HUES48 (cell line): ENCODE measurements around the gene AKAP8.
A peak's percentile ranks its signal among the peaks of the same experiment; 100 is the strongest.

ENCODE experiments used
- H3K27ac ChIP-seq: one replicate; pipeline ENCODE4 v1.7.0; 2013; ENCODE audit warnings: low read depth, low read length, inconsistent platforms
- H3K27me3 ChIP-seq: 2 replicates; pipeline ENCODE4 v1.6.1; 2013; ENCODE audit warnings: mild to moderate bottlenecking, low read length; ENCODE audit not compliant: control insufficient read depth, insufficient read depth
- H3K36me3 ChIP-seq: 2 replicates; pipeline ENCODE4 v1.6.1; 2013; ENCODE audit warnings: low read length; ENCODE audit not compliant: control insufficient read depth, insufficient read depth
- H3K4me1 ChIP-seq: 2 replicates; pipeline ENCODE4 v1.6.1; 2013; ENCODE audit warnings: mild to moderate bottlenecking, low read length; ENCODE audit not compliant: control insufficient read depth, insufficient read depth
- H3K4me3 ChIP-seq: 2 replicates; pipeline ENCODE4 v1.5.1; 2013; ENCODE audit warnings: mild to moderate bottlenecking, low read depth, low read length
- H3K9ac ChIP-seq: 2 replicates; pipeline ENCODE4 v1.6.1; 2013; ENCODE audit warnings: mild to moderate bottlenecking, low read depth, low read length, moderate library complexity
- H3K9me3 ChIP-seq: 2 replicates; pipeline ENCODE4 v1.6.1; 2013; ENCODE audit warnings: low read length; ENCODE audit not compliant: control insufficient read depth, insufficient read depth

AKAP8 gene

DNA sequence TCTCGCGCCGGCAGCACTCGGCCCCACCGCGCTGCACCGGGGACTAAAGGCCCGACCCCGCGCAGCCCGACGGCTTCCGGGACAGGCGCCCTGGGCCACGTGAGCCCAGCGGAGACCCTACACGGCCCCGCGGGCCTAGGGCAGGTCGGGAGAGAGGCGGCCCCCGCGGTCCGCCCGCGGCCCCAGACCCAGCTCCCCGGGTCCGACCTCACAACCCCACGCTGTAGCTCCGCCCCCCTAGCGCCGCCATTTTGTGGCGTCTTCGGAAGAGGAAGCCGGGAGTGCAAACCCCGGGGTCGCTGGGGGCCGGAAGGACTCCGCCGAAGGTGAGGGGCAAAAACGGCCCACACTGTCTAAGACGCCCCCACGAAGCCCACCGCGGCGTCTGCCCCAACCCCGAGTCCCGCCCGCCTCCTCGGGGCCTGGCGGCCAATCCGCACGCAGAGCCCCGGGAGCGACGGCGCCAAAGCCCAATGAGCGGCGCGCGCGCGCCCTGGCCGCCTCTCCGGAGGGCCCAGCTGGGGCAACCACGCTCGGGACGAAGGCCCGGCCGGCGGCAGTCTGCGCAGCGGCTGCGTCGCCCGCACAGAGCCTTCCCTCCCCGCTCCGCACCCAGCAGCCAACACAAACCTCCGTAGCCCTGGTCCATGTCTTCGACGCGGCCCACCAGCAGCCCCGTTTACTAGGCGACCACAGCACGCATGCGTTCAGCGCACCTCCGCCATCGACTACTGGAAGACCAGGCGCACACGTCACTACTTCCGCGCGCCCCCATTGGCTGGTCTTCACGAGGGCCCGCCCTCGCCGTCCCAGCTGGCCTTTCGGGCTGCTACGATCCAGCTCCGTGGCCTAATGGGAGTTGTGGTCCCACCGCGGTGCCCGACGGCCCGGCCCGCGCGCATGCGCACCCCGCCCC is at the start of gene AKAP8:
TSS of gene AKAP8 (minus strand) at position 705 of the 916 bp plus-strand sequence. CDS start at position 649, 56 bp downstream.
- peak within 1 kb of the TSS; percentile 100 for H3K4me3 ChIP-seq

DNA sequence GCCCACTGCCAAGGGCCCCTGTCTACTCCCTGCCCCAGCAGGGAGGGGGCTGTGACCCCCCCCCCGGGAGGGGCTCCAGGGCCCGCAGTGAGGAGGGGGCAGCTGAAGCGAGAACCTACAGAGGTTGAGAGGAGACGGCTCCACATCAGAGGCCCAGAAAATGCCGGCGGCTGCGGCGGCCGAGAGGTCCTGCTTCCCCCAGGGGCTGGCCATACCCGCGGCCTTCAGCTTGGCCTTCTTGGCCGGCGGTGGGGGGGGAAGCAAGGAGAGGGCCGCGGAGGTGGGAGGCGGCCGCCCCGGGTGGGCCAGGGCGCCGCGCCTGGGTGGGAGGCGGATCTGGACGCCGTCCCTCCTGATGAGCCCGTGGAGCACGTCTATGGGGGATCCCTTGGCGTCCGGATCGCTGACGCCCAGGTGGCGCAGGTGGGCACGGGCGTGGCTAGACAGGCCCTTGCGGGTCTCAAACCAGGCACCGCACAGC is 48.4 kb upstream of the AKAP8 start:
- Histone ChIP-seq H3K9me3 (no peaks in the 10 kb centered on the region), H3K36me3 (peaks cover 44% of the 10 kb centered on the region), H3K9ac (no peak overlapping the region), H3K4me1 (peaks cover 6% of the 10 kb centered on the region; the same call in 1 of the 2 replicates), H3K4me3 (no peak overlapping the region), H3K27ac (no peak overlapping the region), H3K27me3 (no peaks in the 10 kb centered on the region)

More for the DNA sequence above, at the start of gene AKAP8:
- peak within 1 kb of the TSS; percentile 96 for H3K27ac ChIP-seq
- H3K9me3 ChIP-seq = no peaks in the 10 kb centered on the region
- H3K4me1 ChIP-seq = peaks cover 9% of the 10 kb centered on the region
- peaks cover 17% of the 10 kb centered on the region; the same call in 1 of the 2 replicates for H3K36me3 ChIP-seq
- H3K27me3 ChIP-seq = no peaks in the 10 kb centered on the region
- peak within 1 kb of the TSS; percentile 100 for H3K9ac ChIP-seq

DNA sequence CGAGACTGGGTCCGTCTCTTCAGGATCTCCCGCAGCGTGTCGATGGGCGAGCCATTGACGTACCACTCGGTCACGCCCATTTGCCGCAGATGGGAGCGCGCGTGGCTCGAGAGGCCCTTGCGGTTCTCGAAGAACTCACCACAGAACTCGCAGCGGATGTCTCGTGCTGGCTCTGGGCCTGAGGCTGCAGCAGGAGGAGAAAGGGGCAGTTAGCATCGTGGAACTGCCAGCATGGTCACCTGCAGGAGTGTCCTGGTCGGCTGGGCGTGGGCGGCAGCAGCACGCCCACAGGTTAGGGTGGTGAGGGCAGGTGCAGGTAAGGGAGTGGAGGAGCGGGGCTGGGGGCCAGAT is 47.7 kb upstream of the AKAP8 start:
- no peak overlapping the region for H3K9ac ChIP-seq
- no peak overlapping the region for H3K27ac ChIP-seq
- peaks cover 6% of the 10 kb centered on the region; the same call in 1 of the 2 replicates for H3K4me1 ChIP-seq
- H3K4me3 ChIP-seq = no peak overlapping the region
- no peaks in the 10 kb centered on the region for H3K27me3 ChIP-seq
- peaks cover 51% of the 10 kb centered on the region for H3K36me3 ChIP-seq
- no peaks in the 10 kb centered on the region for H3K9me3 ChIP-seq

DNA sequence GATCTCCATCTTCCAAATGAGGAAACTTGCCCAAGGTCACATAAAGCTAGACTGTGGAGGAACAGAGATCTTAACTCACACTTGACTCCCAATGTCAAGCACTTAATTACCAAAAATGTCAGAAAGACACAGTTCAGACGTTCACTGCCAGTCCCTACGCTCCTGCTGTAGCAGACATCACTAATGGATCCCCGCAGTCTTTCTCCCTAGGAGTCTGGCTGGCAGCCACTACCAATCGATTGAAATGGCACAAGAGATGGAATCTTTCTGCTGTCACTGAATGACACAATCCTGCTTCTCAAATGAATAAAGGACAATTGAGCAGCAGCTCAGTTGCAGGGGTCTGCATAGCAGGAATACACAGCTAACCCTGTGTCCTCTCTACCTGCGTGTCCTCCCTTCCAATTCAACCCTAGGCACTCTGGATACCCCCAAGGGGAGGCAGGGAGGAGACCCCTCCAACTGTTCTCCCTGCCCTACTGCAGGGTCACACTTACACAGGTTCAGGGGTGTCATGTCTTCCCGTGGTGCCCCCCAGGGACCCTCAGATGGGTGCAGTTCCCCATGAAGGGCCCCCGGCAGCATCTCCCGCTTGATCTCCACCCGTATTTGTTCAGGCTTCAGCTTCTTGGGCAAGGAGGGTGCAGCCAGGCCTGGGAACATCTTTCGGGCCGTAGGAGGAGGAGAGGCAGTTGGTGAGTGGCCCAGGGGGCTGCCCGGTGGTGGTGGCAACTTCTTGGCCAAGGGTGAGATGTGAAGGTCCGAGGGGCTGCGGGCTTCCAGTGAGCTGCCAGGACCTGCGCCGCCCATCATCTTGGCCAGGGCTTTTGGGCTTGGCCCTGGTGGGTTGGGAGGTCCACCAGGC is 47.1 kb upstream of the AKAP8 start:
- Histone ChIP-seq H3K36me3 (peaks cover 52% of the 10 kb centered on the region), H3K27ac (no peak overlapping the region), H3K9me3 (no peaks in the 10 kb centered on the region), H3K9ac (no peak overlapping the region), H3K4me3 (no peak overlapping the region), H3K4me1 (peaks cover 6% of the 10 kb centered on the region; the same call in 1 of the 2 replicates), H3K27me3 (no peaks in the 10 kb centered on the region)

DNA sequence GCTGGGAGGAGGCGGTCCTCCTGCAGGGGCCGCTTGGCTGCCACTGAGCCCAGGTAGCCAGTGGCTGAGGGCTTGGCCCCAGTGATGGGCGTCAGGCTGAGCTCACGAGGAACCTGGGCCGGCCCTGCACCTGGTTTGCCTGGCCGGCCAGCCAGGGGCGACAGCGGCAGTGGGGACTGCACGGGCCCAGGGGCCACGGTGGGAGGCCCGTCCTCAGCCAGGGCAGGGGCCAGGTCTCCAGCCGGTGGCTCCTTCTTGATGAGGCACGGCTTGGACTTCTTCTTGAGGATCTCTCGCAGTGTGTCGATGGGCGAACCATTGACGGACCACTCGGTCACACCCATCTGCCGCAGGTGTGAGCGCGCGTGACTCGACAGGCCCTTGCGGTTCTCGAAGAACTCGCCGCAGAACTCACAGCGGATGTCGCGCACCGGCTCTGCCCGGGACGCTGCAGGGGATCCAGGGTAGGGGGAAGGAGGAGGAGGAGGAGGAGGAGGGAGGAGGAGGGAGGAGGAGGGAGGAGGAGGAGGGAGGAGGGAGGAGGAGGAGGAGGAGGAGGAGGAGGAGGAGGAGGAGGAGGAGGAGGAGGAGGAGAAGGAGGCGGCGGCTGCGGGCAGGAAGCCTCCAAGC is 45.8 kb upstream of the AKAP8 start:
- H3K36me3 ChIP-seq = peaks cover 52% of the 10 kb centered on the region
- H3K27me3 ChIP-seq = no peaks in the 10 kb centered on the region
- no peaks in the 10 kb centered on the region for H3K4me1 ChIP-seq

DNA sequence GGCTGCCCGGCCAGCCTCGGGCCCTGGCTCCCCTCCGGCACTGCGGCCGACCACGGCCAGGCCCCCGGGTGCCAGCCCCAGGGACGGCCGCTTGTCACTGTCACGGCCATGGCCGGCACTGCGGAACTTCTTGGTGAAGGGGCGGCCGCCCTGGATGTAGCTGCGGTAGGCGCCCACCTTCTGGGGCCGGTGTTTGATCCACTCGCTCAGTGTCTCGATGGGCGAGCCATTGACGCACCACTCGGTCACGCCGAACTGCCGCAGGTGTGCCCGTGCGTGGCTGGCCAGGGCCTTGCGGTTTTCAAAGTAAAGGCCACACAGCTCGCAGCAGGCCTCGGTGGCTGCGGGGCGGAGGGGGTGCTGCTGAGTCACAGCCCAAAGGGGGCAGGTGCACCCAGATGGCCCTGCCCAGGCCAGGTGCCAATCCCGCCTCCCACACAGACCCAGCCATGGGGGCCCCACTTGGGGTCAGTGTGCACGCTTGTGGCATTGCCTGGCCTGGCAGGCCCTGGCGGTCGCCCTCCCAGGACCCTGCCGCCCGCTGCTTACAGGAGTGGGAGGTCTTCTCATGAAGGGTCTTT is 45.2 kb upstream of the AKAP8 start:
- H3K4me3 ChIP-seq = no peak overlapping the region

More for the DNA sequence above, 45.8 kb upstream of the AKAP8 start:
- H3K27ac ChIP-seq = no peak overlapping the region
- no peak overlapping the region for H3K9ac ChIP-seq
- no peak overlapping the region for H3K4me3 ChIP-seq
- H3K9me3 ChIP-seq = no peaks in the 10 kb centered on the region

DNA sequence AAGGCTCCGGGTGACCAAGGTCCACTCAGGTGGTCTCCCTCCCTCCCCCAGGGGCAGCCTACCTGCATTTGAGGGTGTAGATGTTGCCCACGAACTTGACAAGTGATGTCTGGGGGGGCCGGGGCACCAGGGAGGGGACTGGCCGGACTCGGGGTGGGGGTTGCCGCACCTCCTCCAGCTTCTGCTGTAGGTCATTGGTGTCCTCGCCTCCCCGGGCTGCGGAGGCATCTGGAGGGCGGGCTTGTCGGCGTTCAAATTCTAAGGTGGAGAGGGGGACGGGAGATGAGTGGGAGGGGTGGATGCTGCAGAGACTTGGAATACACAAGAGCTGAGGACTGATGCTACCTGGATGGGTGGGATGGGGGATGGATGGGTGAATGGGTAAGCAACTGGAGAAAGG is 44.5 kb upstream of the AKAP8 start:
- no peaks in the 10 kb centered on the region for H3K9me3 ChIP-seq
- no peaks in the 10 kb centered on the region for H3K27me3 ChIP-seq
- H3K4me1 ChIP-seq = no peaks in the 10 kb centered on the region
- H3K9ac ChIP-seq = no peak overlapping the region
- no peak overlapping the region for H3K27ac ChIP-seq
- H3K4me3 ChIP-seq = no peak overlapping the region
- H3K36me3 ChIP-seq = peaks cover 52% of the 10 kb centered on the region

More for the DNA sequence above, 45.2 kb upstream of the AKAP8 start:
- Histone ChIP-seq H3K36me3 (peaks cover 52% of the 10 kb centered on the region), H3K9me3 (no peaks in the 10 kb centered on the region), H3K27ac (no peak overlapping the region), H3K9ac (no peak overlapping the region), H3K27me3 (no peaks in the 10 kb centered on the region), H3K4me1 (no peaks in the 10 kb centered on the region)

DNA sequence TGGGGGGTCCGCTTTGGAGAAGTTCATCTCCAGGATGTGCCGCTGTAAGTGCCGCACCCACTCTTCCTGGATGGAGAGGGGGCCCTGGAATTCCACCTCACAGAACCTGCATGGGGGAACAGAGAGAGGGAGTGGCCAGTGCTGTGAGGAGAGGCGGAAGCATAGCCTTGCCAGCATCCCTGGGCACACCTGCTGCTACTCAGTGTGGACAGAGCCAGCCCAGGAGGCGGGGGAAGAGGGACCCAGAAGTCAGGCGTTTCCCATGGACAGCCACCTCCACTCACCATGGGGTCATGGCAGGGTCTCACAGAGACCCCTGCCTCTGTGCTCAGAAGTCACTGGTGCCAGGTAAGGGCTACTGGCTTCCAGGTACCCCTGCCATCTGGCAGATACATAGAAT is 43.5 kb upstream of the AKAP8 start:
- Histone ChIP-seq H3K4me1 (no peaks in the 10 kb centered on the region), H3K27me3 (no peaks in the 10 kb centered on the region), H3K9ac (no peak overlapping the region), H3K4me3 (no peak overlapping the region), H3K9me3 (no peaks in the 10 kb centered on the region), H3K36me3 (peaks cover 52% of the 10 kb centered on the region), H3K27ac (no peak overlapping the region)

DNA sequence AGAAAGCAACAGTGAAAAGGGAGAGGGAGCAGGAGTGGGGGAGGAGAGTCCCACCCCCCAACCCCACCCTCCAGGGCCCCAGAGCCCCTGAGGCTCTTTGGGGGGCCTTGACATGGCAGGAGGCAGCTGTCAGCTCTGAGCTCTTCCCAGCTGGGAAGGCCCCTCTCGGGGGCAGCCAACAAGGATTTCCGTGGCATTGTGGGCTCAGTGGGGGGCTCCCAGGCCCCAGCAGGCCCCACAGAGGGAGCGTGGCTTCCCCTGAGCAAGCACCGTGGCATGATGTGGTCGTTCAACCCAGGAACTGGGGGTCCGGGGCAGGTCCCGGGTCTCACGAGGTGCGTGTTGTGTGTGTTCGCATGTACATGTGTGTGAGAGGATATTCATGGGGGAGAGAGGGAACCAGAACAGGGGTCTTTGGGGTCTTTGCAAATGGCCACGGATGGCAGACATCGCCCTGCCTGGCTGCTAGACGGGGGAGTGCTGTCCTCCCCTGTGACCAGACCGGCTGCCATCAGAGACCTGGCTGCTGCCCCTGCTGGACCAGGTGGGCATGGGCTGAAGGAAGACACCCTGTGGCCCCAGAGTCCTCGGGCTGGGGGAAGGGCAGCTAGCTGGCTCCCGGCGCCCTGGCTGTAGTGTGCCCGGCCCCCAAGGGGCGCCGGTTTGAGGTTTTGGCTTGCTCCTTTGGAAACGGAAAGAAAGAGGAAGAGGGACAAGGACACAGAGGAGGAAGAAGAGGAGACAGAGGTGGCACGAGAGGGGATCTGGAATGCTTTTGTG is 42.9 kb upstream of the AKAP8 start:
- Histone ChIP-seq H3K36me3 (peaks cover 50% of the 10 kb centered on the region), H3K9ac (no peak overlapping the region), H3K4me1 (peaks cover 2% of the 10 kb centered on the region; the same call in 1 of the 2 replicates), H3K9me3 (no peaks in the 10 kb centered on the region), H3K27ac (no peak overlapping the region), H3K4me3 (no peak overlapping the region), H3K27me3 (no peaks in the 10 kb centered on the region)
